ENCODE data around the gene ANK3. TPM values are rescaled to one million over a fixed set of nuclear protein-coding genes. Genes with fewer than 3 reads are reported as not detected.

Gene ANK3
- total RNA-seq, result 24.6 and 29.6 TPM in 2 replicates
- 9.0 TPM for polyA plus RNA-seq (2012)

GRCh38 chr10:60389413-60390025, at the start of gene ANK3:
Gene ANK3, minus strand, starts transcription at chr10:60389875. Its CDS starts 337 bp downstream, at chr10:60389538.
- no peak for DNase-seq (ENCODE audit: low read depth)

GRCh38 chr10:60434418-60435046, 44.9 kb upstream of the ANK3 start:
- peak; percentile 71 for DNase-seq (ENCODE audit: low read depth)

GRCh38 chr10:60433684-60434083, 44.0 kb upstream of the ANK3 start:
- no peak for DNase-seq (ENCODE audit: low read depth)

- DNase-seq (ENCODE audit: low read depth), result no peak
These were observed 41.3 kb upstream of the ANK3 start for GRCh38 chr10:60430836-60431597.

- peak; percentile 58 for DNase-seq (ENCODE audit: low read depth)
These were observed 40.3 kb upstream of the ANK3 start for GRCh38 chr10:60430017-60430416.

- no peak for DNase-seq (ENCODE audit: low read depth)
These were observed 39.6 kb upstream of the ANK3 start for GRCh38 chr10:60429084-60429849.

- no peak for DNase-seq (ENCODE audit: low read depth)
These were observed 38.7 kb upstream of the ANK3 start for GRCh38 chr10:60428387-60428737.

GRCh38 chr10:60427709-60428386, 38.2 kb upstream of the ANK3 start:
- no peak for DNase-seq (ENCODE audit: low read depth)

- DNase-seq (ENCODE audit: low read depth), result no peak
These were observed 37.5 kb upstream of the ANK3 start for GRCh38 chr10:60427148-60427547.

- peak; percentile 42 for DNase-seq (ENCODE audit: low read depth)
These were observed 36.8 kb upstream of the ANK3 start for GRCh38 chr10:60426425-60426824.

- no peak for DNase-seq (ENCODE audit: low read depth)
These were observed 35.9 kb upstream of the ANK3 start for GRCh38 chr10:60425392-60426110.

- DNase-seq (ENCODE audit: low read depth), result no peak
These were observed 35.3 kb upstream of the ANK3 start for GRCh38 chr10:60424971-60425370.

GRCh38 chr10:60423920-60424319, 34.2 kb upstream of the ANK3 start:
- DNase-seq (ENCODE audit: low read depth), result no peak

GRCh38 chr10:60422809-60423208, 33.1 kb upstream of the ANK3 start:
- no peak for DNase-seq (ENCODE audit: low read depth)

- no peak for DNase-seq (ENCODE audit: low read depth)
These were observed 31.6 kb upstream of the ANK3 start for GRCh38 chr10:60420991-60421894.

- no peak for DNase-seq (ENCODE audit: low read depth)
These were observed 29.6 kb upstream of the ANK3 start for GRCh38 chr10:60419249-60419648.

- DNase-seq (ENCODE audit: low read depth), result peak; percentile 9
These were observed 28.2 kb upstream of the ANK3 start for GRCh38 chr10:60417901-60418300.

- no peak for DNase-seq (ENCODE audit: low read depth)
These were observed 27.3 kb upstream of the ANK3 start for GRCh38 chr10:60417024-60417423.

GRCh38 chr10:60414877-60415585, 25.4 kb upstream of the ANK3 start:
- DNase-seq (ENCODE audit: low read depth), result peak; percentile 93

Data from myocyte (in vitro differentiated cells).